ENCODE measurements around the gene LDB2.
"Not testable (repeated sequence)": the region's sequence is repeated elsewhere in the genome, so short reads cannot be mapped to it uniquely, and the experiment has no call there.

Gene LDB2

DNA sequence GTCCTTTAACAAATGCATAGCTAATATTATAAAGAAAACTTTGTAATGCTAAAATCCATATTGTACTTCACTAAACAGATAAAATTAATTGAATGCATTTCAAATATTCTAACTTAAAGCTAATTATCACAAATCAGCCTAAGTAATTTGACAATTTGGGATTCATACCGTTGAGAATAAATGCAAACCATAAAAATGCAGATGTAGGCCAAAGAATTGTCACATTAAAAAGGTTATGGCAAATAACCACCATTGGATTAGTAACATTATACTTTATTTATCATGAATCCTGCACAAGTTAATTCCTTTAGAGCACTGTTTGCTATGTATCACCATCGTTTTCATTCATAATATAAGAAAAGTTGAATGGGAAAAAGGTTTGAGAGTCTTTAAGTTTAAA lies 301.0 kb downstream of the LDB2 start:
- no peak for DNase-seq (ENCODE audit: low read depth, low spot score)

DNA sequence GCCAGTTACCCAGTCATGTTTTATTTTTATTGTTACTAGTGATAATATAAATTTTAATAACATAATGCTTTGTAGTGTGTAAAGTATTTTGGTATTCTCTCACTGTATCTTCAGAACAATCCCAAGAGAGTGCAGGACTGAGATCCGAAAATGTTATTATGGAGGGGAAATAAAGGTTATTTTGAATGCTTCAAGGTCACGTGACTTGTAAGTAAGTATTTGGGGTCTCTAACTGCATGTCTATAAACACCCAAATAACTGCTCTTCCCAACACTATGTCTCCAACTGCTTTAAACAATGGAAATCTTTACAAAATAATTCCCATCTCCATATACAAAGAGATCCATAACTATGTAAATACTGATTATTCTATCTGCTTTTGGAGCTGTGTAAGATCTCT lies 302.2 kb downstream of the LDB2 start:
- DNase-seq (ENCODE audit: low read depth, low spot score), result no peak

DNA sequence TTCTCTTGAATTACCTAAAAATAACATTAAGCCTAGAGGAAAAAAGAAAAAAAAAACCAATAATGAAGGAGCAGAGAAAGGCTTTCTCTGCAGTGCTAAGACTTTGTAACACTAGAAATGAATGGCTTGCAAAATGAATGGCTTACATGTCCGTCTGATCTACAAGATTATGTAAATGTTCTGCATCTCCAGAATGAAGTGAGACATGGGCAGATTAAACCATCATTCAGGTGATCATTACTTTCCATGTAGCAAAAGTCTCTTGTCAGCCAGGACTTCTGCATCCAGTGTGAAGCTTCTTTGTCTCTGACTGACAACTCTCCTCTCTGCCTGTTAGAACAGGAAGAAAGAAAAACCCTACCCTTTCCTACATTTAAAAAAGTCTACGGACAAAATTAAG lies 304.3 kb downstream of the LDB2 start:
- no peak for DNase-seq (ENCODE audit: low read depth, low spot score)

DNA sequence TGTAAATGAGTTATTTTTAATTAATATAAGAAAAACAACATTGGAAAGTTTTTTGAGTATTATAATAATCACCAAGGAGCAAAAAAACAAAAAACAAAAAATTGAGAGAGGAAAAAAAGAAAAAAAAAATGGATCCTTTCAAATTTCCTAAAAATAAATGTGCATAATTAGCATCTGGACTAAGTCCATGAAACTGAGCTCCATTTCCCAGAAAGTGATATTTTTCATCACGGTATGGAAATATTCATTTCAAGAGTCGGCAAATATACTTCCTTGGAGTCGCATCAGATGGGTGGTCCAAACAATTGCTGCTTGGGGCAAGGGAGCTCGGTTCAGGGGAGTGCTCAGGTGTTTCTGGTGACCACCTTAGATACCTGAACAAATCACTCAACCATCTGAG lies 305.1 kb downstream of the LDB2 start:
- no peak for DNase-seq (ENCODE audit: low read depth, low spot score)

DNA sequence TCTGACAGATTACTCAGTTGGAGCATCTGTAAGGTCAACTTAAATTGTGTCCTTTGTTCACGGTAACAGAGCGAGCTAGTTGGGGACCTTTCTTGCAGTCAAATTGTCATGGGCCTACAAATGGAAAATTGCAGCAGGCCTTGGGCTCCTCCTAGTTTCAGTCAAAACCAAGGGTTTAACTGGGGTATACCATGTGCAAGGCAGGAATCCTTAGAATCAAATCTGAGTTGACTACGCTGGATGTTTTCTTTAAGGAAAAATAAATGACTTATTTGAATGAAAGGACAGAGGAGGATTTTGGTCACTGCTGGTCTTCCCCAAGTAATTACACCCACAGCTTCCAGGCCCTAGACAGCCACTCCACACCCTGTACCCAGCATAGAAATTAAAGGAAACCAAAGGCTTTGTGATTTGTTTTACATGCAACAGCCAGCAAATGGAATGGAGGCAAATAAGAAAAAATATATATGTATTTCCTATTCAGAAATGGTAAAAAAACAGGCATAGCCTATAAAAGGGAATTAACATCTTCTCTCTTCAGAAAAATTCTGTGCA lies 307.1 kb downstream of the LDB2 start:
- no peak for DNase-seq (ENCODE audit: low read depth, low spot score)

DNA sequence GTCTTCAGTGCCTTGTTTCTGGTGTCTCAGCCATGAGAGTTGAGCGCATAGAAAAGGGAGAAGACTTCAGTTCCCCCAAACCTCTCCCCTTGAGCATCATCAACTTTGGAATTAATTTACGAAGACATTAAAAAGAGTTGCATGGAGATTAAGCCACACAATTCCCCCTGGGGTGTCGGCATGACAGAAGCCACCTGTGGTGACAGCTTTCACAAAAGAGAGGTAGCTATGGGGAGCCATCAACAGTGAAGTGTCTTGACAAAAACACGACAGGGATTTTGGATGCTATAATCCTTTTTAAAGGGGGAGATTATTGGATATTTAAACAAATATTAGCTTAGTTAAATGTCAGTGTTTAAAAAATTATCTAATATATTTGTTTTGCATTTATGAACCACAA lies 307.6 kb downstream of the LDB2 start:
- DNase-seq (ENCODE audit: low read depth, low spot score), result no peak

DNA sequence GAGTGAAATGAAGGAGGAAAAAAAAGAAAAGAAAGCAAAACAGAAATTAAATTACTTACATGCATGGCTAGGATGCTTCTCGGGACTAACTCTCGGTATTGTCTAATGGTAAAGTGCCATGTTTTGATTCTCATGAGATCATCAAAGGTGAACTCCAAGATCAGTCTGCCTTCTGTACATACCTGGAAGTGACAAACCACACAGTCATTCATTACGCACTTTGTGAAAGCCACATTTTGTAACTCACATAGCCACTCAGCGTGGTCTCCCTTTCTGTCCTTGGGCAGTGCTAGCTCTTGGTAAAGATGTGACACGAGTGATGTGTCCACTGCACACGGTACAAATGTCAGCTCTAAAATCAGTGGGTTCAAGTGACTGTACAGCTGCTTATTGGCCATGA lies 309.8 kb downstream of the LDB2 start:
- DNase-seq (ENCODE audit: low read depth, low spot score), result no peak

DNA sequence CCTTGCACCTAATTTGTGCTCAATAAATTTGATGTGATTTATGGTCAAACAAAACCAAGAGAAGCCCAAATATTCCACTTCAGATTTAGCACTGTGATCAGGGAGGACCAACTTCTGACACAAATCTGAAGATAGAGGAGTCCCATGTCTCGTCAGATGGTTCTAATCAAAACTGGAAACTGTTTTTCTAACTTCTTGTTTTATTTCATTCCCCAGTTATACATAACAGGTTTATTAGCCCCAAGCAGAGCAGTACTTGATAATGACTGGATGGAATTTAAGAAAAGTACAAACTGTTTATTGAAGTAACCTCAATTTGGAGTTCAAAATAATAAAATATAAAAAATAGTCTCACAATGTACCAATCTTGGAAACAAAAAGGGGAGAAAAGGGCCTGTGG lies 310.3 kb downstream of the LDB2 start:
- no peak for DNase-seq (ENCODE audit: low read depth, low spot score)

DNA sequence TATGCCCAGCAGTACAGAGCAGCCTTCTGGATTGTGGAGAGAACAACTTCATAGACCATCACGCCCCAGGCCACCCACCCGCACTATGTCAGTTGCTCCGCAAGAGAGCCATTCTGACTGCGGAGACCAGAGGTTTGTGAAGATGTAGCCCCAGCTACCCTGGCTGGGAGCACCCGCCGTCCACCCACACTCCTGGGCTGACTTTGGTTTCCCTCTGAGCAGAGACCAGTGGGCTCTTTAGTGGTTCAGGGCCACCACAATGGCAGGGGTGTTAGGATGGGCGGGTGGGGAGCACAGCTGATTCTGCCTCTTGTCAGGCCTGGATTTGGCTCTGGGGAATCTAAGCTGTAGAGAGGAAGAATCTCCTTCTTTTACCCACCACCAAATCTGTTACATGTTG lies 313.4 kb downstream of the LDB2 start:
- DNase-seq (ENCODE audit: low read depth, low spot score), result no peak

DNA sequence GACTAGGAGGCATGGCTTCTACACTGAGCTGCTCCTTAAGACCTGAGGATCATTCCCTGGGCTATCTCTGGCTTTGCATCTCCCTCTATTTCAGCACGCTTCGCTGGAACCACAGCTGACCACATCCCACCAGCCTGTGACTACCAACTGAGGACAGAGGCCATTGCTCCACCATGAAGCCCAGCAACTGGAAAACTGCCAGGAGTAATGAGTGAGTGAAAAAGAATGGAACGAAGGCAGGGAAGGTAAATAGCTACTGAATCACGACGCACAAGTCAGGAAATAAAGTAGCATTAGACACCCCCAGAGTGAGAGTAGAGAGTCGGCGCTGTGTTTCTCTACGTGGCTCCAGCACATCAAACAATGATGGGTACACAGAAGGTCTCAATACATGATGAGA lies 314.7 kb downstream of the LDB2 start:
- DNase-seq (ENCODE audit: low read depth, low spot score), result no peak

DNA sequence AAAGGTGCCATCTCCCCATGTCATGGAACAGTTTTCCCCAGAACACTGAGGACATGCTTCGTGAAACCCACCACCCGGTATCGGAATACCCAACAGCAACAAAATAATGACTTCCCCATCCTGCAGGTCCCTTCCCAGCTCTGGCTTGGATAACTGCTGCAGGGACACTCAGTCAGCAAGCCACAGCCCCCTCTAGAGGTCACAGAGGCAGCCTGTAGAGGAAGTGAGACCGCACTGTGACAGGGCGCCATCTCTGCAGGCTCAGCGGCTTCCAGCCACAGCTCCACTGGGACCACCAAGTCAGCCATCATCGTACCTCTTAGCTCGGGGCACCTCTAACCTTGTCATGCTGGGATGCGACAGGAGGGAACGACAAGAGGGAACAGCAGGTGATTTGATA lies 315.9 kb downstream of the LDB2 start:
- DNase-seq (ENCODE audit: low read depth, low spot score), result no peak

DNA sequence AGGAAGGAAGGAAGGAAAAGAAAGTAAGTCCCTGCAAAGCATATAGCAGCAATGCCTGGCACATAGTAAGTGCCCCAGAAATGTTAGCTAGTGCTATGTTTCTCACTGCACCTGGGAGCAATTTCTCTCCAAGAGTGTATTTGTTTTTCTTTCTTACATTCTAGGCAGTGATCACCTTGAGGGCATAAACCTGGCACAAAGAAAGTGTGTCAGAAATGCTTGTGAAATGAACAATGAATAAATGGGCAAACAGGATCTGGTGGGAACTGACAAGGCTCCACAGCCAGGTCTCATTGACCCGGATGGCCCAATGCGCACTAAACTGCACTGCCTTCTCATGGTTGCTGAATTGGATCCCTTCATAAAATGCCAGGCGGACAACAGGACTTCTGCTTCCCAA lies 316.4 kb downstream of the LDB2 start:
- no peak for DNase-seq (ENCODE audit: low read depth, low spot score)

DNA sequence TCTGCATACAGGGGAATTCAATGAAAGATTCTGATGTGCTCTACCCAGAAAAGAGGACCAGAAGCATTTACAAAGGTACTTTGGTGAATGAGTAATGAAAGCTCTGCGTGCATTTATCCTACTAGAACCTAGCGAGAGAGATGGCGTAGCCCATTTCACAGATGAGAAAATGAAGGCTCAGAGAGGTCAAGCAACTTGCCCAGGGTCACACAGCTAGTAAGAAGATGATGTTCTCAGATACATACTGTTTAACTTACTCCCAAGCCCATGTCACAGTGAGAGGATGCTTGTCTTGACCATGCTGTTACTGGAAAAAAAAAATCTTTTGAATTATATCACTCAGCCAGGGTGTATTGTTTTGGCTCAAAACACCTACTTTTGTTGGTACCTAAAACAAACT lies 317.3 kb downstream of the LDB2 start:
- DNase-seq (ENCODE audit: low read depth, low spot score), result no peak

DNA sequence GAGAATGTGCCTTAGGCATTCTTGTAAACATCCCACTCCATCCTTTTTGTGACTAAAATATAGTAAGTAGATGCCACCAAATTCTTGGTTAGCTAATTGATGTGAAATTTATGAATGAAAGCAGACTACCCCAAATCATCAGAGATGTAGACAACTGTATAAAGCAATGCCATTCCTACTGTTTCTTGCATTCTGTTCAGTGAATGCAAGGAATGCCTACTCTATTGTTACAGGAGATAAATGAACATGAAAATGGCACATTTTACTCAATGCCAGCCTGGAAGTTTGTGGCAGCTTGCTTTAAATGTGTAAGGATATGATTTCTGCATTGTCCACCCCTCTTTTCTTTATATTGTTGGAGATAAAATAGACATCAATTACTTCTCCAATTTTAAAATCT lies 317.9 kb downstream of the LDB2 start:
- DNase-seq (ENCODE audit: low read depth, low spot score), result no peak

DNA sequence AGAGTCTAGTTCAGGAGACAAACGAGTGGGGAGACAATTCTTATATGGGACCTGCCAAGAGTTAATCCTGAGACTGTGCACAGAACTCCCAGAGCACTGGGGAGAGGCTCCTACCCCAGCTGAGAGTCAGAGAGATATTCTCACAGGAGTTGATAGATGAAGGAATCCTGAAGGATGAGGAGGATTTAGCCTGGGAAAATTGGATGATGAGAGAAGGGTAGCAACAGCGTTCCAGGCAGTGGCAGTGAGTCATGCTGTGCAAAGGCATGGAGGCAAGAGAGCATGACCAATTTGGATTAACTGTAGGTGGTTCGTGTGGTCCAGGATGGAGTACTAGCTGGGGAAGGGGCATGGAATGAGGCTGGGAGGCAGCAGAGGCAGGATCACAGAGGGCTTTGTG lies 318.6 kb downstream of the LDB2 start:
- DNase-seq (ENCODE audit: low read depth, low spot score), result no peak

DNA sequence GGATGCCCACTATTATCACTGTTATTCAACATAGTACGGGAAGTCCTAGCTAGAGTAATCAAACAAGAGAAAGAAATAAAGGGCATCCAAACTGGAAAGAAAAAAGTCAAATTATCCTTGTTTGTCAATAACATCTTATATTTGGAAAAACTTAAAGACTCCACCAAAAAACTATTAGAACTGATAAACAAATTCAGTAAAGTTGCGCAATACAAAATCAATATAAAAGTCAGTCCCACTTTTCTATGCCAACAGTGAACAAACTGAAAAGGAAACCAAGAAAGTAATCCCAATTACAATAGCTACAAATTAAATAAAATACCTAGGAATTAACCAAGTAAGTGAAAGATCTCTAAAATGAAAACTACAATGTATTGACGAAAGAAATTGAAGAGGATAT lies 321.3 kb downstream of the LDB2 start:
- DNase-seq (ENCODE audit: low read depth, low spot score), result no peak

DNA sequence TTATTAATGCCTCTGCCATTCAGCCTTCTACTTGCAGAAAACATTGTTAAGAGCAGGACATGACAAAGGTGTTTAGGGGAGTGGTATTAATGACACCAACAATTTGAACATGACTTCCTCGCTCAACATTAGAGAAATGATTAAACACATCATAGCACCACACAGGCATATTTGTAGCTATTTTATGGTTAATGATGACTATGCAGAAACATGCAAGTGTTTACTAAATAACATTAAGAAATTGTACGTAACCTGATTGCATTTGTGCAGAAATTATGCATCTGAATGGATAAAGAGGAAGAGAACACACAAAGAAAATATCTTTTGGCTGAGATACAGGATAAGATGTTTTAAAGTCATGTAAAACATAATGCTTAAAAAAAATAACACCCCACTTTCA lies 323.5 kb downstream of the LDB2 start:
- DNase-seq (ENCODE audit: low read depth, low spot score), result no peak

DNA sequence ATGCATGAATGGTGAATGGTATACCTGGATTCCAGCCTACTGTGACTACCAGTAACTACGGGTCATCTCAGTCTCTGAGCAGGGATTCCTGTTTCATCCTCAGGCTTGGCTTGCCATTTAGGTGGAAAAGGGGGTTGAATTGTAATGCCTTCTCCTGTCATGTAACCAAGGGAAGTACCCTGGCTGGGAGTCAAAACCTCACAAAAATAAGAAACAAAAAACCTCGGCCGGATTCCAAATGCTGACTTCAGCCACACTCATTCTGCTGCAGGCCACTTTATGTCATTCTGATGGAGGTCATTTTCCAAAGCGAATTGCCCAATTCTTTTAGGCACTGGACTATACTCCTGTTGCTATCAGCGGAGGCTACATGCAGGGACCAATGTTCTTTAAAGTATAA lies 324.7 kb downstream of the LDB2 start:
- no peak for DNase-seq (ENCODE audit: low read depth, low spot score)

DNA sequence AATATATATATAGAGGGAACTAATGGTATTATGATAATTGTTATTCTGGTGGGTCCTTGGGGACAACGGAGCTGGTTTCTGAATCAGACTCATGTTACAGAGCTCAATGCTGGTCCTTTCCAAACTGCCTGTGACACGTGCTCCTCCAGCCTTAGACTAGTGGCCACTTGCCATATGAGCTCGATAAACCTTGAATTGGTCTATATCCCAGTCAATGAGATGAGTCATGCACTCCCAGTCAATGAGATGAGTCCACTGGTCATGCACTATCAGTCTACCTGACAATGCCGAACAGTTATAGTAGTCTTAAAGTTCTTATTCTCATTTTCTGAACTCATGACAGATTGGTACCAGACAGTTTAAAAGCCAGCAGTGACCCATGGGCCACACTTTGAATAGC lies 325.2 kb downstream of the LDB2 start:
- no peak for DNase-seq (ENCODE audit: low read depth, low spot score)

DNA sequence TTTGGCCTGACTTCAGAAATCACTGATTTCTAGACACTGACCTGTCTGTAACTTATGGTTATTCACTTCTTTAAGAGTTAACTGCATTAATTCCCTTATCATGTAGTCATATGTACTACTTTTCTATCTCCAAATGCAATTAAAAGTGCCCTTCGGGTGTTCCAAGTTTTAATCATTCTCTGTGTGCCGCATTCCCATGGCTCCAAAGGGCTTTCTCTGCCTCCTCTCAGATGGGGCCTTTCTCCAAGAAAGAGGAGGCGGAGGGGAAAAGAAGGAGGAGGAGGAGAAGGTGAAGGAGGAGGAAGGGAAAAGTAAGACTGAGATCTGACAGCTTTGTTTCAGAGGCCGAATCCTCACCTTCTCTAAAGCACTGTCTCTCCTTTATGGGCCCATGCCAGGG lies 325.8 kb downstream of the LDB2 start:
- DNase-seq (ENCODE audit: low read depth, low spot score), result no peak

DNA sequence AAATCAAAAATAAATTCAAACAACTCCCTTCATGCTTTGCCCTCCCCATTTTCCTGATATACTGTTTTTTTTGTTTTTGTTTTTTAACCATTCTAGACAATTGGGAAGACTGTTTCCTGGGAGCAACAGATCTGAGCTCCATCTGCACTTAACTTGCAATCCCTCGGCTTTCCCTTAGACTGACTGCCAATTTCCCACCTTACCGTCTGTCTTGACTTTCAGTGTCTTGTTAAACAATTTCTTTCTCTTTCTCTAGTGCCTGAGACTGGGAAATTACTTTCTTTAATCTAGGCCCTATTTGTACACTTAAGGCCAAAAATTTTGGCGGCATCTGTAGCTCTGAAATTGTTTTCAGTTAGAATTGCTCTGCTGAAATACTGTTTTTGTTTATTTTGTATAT lies 326.3 kb downstream of the LDB2 start:
- no peak for DNase-seq (ENCODE audit: low read depth, low spot score)

DNA sequence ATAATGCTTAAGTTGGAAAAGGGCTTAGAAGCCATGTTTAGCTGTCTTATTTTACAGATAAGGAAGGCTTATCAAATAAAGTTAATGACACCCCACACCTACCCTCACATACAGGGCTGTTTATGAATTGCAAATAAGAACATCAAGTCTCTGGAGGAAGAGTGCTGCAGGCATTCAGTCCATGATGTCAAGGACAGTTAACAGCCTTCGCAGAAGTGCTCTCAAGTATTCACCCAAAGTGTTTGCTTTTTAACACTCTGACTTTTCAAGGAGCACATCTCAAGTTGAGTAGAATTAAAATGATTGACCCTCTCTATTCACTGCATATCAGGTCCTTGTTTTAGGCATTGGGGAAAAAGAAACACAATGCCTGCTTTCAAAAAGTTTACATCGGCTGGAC lies 328.7 kb downstream of the LDB2 start:
- no peak for DNase-seq (ENCODE audit: low read depth, low spot score)

DNA sequence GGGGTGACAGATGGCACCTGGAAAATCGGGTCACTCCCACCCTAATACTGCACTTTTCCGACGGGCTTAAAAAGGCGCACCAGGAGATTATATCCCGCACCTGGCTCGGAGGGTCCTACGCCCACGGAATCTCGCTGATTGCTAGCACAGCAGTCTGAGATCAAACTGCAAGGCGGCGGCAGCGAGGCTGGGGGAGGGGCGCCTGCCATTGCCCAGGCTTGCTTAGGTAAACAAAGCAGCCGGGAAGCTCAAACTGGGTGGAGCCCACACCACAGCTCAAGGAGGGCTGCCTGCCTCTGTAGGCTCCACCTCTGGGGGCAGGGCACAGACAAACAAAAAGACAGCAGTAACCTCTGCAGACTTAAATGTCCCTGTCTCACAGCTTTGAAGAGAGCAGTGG lies 341.1 kb downstream of the LDB2 start:
- not testable (repeated sequence) for DNase-seq (ENCODE audit: low read depth, low spot score)

DNA sequence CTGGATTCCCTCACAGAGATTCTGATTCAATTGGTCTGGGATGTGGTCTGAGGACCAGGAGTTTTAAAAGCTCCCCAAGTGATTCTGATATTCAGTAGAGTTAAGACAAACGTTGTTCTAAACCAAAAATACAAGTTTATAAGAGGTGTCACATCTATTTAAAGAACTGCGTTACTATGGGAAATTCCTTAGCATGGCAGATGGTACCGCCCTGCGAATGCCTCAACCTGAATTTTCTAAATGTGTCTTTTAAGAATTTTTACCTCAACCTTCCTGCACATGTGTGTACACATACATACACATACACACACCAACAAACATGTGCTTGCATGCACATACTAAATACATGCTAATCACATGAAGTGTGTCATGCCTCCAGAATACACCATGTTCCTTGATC lies 343.3 kb downstream of the LDB2 start:
- DNase-seq (ENCODE audit: low read depth, low spot score), result no peak

DNA sequence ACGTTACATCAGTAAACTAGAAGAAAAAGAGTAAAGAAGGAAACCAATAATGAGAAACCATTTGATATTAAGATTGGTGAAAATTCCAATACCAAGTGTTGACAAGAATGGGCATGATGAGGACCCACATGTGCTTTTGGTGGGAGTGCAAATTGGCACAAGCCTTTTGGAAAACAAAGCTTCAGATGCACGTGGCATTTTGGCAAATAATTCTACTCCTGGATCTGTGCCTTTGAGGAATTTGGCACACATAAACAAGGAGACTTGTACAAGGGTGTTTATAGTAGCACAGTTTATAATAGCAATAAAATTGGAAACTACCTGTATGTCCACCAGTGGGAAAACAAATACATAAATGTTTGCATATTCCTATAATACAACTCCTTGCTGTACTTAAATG lies 347.9 kb downstream of the LDB2 start:
- DNase-seq (ENCODE audit: low read depth, low spot score), result no peak
